Measurements from ENCODE around the gene CDK6.

CDK6 gene

GRCh38 chr7:92652536-92652935 is 183.8 kb downstream of the CDK6 start:
- in situ Hi-C loops (cut with MboI; ENCODE audit: low sequenced_read_pairs): no loop called here

- in situ Hi-C loops (cut with MboI; ENCODE audit: low sequenced_read_pairs): no loop called here
These were observed 186.0 kb downstream of the CDK6 start for GRCh38 chr7:92650391-92650790.

GRCh38 chr7:92648067-92648466 is 188.3 kb downstream of the CDK6 start:
- in situ Hi-C loops (cut with MboI; ENCODE audit: low sequenced_read_pairs): loop anchor here (25.0 kb wide), 1 partner anchor 414 kb away; no protein-coding TSS in a partner anchor

GRCh38 chr7:92647652-92648051 is 188.7 kb downstream of the CDK6 start:
- in situ Hi-C loops (cut with MboI; ENCODE audit: low sequenced_read_pairs): loop anchor here (25.0 kb wide), 1 partner anchor 415 kb away; no protein-coding TSS in a partner anchor

- in situ Hi-C loops (cut with MboI; ENCODE audit: low sequenced_read_pairs): loop anchor here (25.0 kb wide), 1 partner anchor 415 kb away; no protein-coding TSS in a partner anchor
These were observed 189.3 kb downstream of the CDK6 start for GRCh38 chr7:92647011-92647625.

GRCh38 chr7:92645114-92646061 is 191.0 kb downstream of the CDK6 start:
- in situ Hi-C loops (cut with MboI; ENCODE audit: low sequenced_read_pairs): loop anchor here (25.0 kb wide), 1 partner anchor 417 kb away; no protein-coding TSS in a partner anchor

GRCh38 chr7:92644406-92645113 is 191.8 kb downstream of the CDK6 start:
- in situ Hi-C loops (cut with MboI; ENCODE audit: low sequenced_read_pairs): loop anchor here (25.0 kb wide), 1 partner anchor 418 kb away; no protein-coding TSS in a partner anchor

- in situ Hi-C loops (cut with MboI; ENCODE audit: low sequenced_read_pairs): loop anchor here (25.0 kb wide), 1 partner anchor 418 kb away; no protein-coding TSS in a partner anchor
These were observed 192.6 kb downstream of the CDK6 start for GRCh38 chr7:92643821-92644220.

GRCh38 chr7:92641921-92642511 is 194.4 kb downstream of the CDK6 start:
- in situ Hi-C loops (cut with MboI; ENCODE audit: low sequenced_read_pairs): loop anchor here (25.0 kb wide), 1 partner anchor 420 kb away; no protein-coding TSS in a partner anchor

- in situ Hi-C loops (cut with MboI; ENCODE audit: low sequenced_read_pairs): loop anchor here (25.0 kb wide), 1 partner anchor 422 kb away; no protein-coding TSS in a partner anchor
These were observed 196.4 kb downstream of the CDK6 start for GRCh38 chr7:92639966-92640365.

GRCh38 chr7:92639213-92639896 is 197.0 kb downstream of the CDK6 start:
- in situ Hi-C loops (cut with MboI; ENCODE audit: low sequenced_read_pairs): loop anchor here (25.0 kb wide), 1 partner anchor 423 kb away; no protein-coding TSS in a partner anchor

GRCh38 chr7:92636018-92636560 is 200.3 kb downstream of the CDK6 start:
- in situ Hi-C loops (cut with MboI; ENCODE audit: low sequenced_read_pairs): loop anchor here (25.0 kb wide), 1 partner anchor 426 kb away; no protein-coding TSS in a partner anchor

- in situ Hi-C loops (cut with MboI; ENCODE audit: low sequenced_read_pairs): loop anchor here (25.0 kb wide), 1 partner anchor 427 kb away; no protein-coding TSS in a partner anchor
These were observed 200.8 kb downstream of the CDK6 start for GRCh38 chr7:92635538-92635937.

GRCh38 chr7:92634924-92635519 is 201.4 kb downstream of the CDK6 start:
- in situ Hi-C loops (cut with MboI; ENCODE audit: low sequenced_read_pairs): loop anchor here (25.0 kb wide), 1 partner anchor 427 kb away; no protein-coding TSS in a partner anchor

GRCh38 chr7:92634205-92634604 is 202.2 kb downstream of the CDK6 start:
- in situ Hi-C loops (cut with MboI; ENCODE audit: low sequenced_read_pairs): loop anchor here (25.0 kb wide), 1 partner anchor 428 kb away; no protein-coding TSS in a partner anchor

GRCh38 chr7:92633211-92633906 is 203.0 kb downstream of the CDK6 start:
- in situ Hi-C loops (cut with MboI; ENCODE audit: low sequenced_read_pairs): loop anchor here (25.0 kb wide), 1 partner anchor 429 kb away; no protein-coding TSS in a partner anchor

GRCh38 chr7:92632791-92633190 is 203.6 kb downstream of the CDK6 start:
- in situ Hi-C loops (cut with MboI; ENCODE audit: low sequenced_read_pairs): loop anchor here (25.0 kb wide), 1 partner anchor 430 kb away; no protein-coding TSS in a partner anchor

Data from HL-60/S4 (cell line).